ENCODE measurements around the gene NUP98.

NUP98 gene

GRCh38 chr11:3637201-3637600, 160.2 kb downstream of the NUP98 start:
- no peak for DNase-seq

- no peak for DNase-seq
These were observed 161.5 kb downstream of the NUP98 start for GRCh38 chr11:3635641-3636375.

- no peak for DNase-seq
These were observed 165.2 kb downstream of the NUP98 start for GRCh38 chr11:3632070-3632660.

- DNase-seq = no peak
These were observed 166.0 kb downstream of the NUP98 start for GRCh38 chr11:3631331-3631730.

GRCh38 chr11:3627291-3627690, 170.1 kb downstream of the NUP98 start:
- DNase-seq = no peak

GRCh38 chr11:3626250-3626960, 170.9 kb downstream of the NUP98 start:
- no peak for DNase-seq
